ENCODE data around the gene OGT.

GRCh38 chrX:71618787-71619186, 85.9 kb downstream of the OGT start:
- TF ChIP-seq, protein P1, sequence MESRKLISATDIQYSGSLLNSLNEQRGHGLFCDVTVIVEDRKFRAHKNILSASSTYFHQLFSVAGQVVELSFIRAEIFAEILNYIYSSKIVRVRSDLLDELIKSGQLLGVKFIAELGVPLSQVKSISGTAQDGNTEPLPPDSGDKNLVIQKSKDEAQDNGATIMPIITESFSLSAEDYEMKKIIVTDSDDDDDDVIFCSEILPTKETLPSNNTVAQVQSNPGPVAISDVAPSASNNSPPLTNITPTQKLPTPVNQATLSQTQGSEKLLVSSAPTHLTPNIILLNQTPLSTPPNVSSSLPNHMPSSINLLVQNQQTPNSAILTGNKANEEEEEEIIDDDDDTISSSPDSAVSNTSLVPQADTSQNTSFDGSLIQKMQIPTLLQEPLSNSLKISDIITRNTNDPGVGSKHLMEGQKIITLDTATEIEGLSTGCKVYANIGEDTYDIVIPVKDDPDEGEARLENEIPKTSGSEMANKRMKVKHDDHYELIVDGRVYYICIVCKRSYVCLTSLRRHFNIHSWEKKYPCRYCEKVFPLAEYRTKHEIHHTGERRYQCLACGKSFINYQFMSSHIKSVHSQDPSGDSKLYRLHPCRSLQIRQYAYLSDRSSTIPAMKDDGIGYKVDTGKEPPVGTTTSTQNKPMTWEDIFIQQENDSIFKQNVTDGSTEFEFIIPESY (IDR thresholded peaks at IDR 0.05; ENCODE audit: borderline replicate concordance, low read depth), result no peak
- no peak for TF ChIP-seq CTCF (IDR thresholded peaks at IDR 0.05)
- TF ChIP-seq PBX3 (IDR thresholded peaks at IDR 0.05), result no peak
- no peak for TF ChIP-seq POLR2AphosphoS5 (IDR thresholded peaks at IDR 0.05; ENCODE audit: low read depth, low read length)
- TF ChIP-seq NRF1 (IDR thresholded peaks at IDR 0.05; ENCODE audit: low read depth, low read length), result no peak
- no peak for TF ChIP-seq TCF12 (IDR thresholded peaks at IDR 0.05)
